A673 (cell line): Measurements from ENCODE around the gene UNC5A. TPM values are rescaled to one million over a fixed set of nuclear protein-coding genes. Genes with fewer than 3 reads are reported as not detected.

Experiments used
- BruUV-seq: library from RNA; stranded (reverse); fragments of 400-500 nt; replicated peaks from 2 replicates; lab custom pipeline; 2021; lab: Mats Ljungman, UMichigan
- CTCF ChIA-PET: fragments of 300-600 bp; sonication (Branson Sonifier 250); formaldehyde crosslinking; loops from one replicate; lab custom pipeline; 2022; ENCODE audit warnings: antibody characterized with exemption; lab: Charles Lee
- POLR2A ChIA-PET: fragments of 300-600 bp; sonication (Branson Sonifier 250); formaldehyde crosslinking; loops from one replicate; lab custom pipeline; 2022; ENCODE audit warnings: antibody characterized with exemption; ENCODE audit not compliant: low non-redundant PET; lab: Charles Lee
- DNase-seq: peaks from one replicate; pipeline ENCODE4 v3.0.0-alpha.2; 2015; ENCODE audit warnings: low spot score
- H3K27ac ChIP-seq: fragments of 200-600 bp; sonication (generic); 2 replicates; pipeline ENCODE4 v1.5.1; 2016; ENCODE audit warnings: mixed run types, low read depth, mild to moderate bottlenecking, mixed read lengths, antibody characterized with exemption, low read length; ENCODE audit not compliant: poor library complexity, severe bottlenecking
- H3K27me3 ChIP-seq: fragments of 200-600 bp; sonication (generic); replicated peaks from 2 replicates; pipeline ENCODE4 v1.6.1; 2017; ENCODE audit warnings: mixed run types, low read depth, mild to moderate bottlenecking, mixed read lengths, antibody characterized with exemption, low read length; ENCODE audit not compliant: insufficient read depth, poor library complexity
- H3K36me3 ChIP-seq: fragments of 200-600 bp; sonication (generic); 2 replicates; pipeline ENCODE4 v1.6.1; 2016; ENCODE audit warnings: mixed run types, mild to moderate bottlenecking, mixed read lengths, antibody characterized with exemption, low read length; ENCODE audit not compliant: insufficient read depth, poor library complexity, severe bottlenecking
- H3K4me1 ChIP-seq: fragments of 200-600 bp; sonication (generic); 2 replicates; pipeline ENCODE4 v1.6.1; 2017; ENCODE audit warnings: mixed run types, mild to moderate bottlenecking, mixed read lengths, antibody characterized with exemption, low read length; ENCODE audit not compliant: insufficient read depth, poor library complexity, severe bottlenecking
- H3K4me3 ChIP-seq: fragments of 200-600 bp; sonication (generic); 2 replicates; pipeline ENCODE4 v1.5.1; 2016; ENCODE audit warnings: low read depth, mixed run types, mild to moderate bottlenecking, mixed read lengths, low read length; ENCODE audit not compliant: poor library complexity, severe bottlenecking
- H3K9me3 ChIP-seq: fragments of 200-600 bp; sonication (generic); 2 replicates; pipeline ENCODE4 v1.6.1; 2016; ENCODE audit warnings: mixed run types, low read depth, mild to moderate bottlenecking, mixed read lengths, antibody characterized with exemption, low read length; ENCODE audit not compliant: poor library complexity, severe bottlenecking
- EZH2 ChIP-seq: fragments of 200-600 bp; sonication (generic); IDR thresholded peaks from 2 replicates; pipeline ENCODE4 v1.6.1; 2017; ENCODE audit warnings: borderline replicate concordance, low read depth, mild to moderate bottlenecking, mixed read lengths, antibody characterized with exemption, low read length; ENCODE audit not compliant: poor library complexity, severe bottlenecking
- intact Hi-C: fragments of 100-400 bp; cut with micrococcal nuclease; formaldehyde crosslinking; loops from one replicate; pipeline ENCODE4 v1.10.0; 2022; ENCODE audit not compliant: unreplicated experiment
- total RNA-seq: library from RNA; stranded (reverse); gene quantifications from 2 replicates; pipeline ENCODE4 v1.2.3, GENCODE V29; 2021
- TF ChIP-seq, protein P1 (sequence below): fragments of 300-800, 200-600 bp; sonication (generic); conservative IDR thresholded peaks from 2 replicates; pipeline ENCODE4 v1.5.1; 2017; ENCODE audit warnings: low read depth, mild to moderate bottlenecking, antibody characterized with exemption, low read length, moderate library complexity, mixed read lengths

The UNC5A gene
- total RNA-seq, 1 experiment from 2014 or later, result 7.5 TPM

DNA sequence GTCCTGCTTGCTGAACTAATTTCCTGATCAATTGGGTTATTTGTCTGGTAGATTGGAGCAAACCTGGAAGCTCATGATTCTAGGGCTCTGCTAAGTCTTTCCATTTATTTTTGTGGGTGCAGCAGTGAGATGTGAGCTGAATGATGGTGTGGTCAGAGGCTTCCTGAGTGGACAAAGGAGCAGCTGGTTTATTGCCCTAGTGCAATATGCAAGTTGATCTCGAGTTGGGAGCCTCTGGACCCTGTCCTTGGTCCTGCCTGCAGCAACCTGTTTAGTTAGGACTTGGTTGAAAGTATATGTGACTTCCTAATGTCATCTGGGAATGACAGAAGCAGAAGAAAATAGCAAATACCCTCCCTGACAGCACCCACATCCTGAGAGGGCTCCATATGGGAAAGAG, 4.2 kb upstream of the UNC5A start:
- intact Hi-C loops, result no loop called here
- Histone ChIP-seq H3K27me3 (no peaks in the 10 kb centered on the region), H3K4me1 (peaks cover 5% of the 10 kb centered on the region), H3K36me3 (no peaks in the 10 kb centered on the region), H3K27ac (no peak overlapping the region), H3K4me3 (no peak overlapping the region), H3K9me3 (no peaks in the 10 kb centered on the region)
- TF ChIP-seq EZH2, result no peak
- TF ChIP-seq, protein P1, sequence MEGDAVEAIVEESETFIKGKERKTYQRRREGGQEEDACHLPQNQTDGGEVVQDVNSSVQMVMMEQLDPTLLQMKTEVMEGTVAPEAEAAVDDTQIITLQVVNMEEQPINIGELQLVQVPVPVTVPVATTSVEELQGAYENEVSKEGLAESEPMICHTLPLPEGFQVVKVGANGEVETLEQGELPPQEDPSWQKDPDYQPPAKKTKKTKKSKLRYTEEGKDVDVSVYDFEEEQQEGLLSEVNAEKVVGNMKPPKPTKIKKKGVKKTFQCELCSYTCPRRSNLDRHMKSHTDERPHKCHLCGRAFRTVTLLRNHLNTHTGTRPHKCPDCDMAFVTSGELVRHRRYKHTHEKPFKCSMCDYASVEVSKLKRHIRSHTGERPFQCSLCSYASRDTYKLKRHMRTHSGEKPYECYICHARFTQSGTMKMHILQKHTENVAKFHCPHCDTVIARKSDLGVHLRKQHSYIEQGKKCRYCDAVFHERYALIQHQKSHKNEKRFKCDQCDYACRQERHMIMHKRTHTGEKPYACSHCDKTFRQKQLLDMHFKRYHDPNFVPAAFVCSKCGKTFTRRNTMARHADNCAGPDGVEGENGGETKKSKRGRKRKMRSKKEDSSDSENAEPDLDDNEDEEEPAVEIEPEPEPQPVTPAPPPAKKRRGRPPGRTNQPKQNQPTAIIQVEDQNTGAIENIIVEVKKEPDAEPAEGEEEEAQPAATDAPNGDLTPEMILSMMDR, result no peak
- BruUV-seq, result no TSS peak
- POLR2A ChIA-PET, result no interaction called here
- CTCF ChIA-PET, result no interaction called here
- no peak for DNase-seq

DNA sequence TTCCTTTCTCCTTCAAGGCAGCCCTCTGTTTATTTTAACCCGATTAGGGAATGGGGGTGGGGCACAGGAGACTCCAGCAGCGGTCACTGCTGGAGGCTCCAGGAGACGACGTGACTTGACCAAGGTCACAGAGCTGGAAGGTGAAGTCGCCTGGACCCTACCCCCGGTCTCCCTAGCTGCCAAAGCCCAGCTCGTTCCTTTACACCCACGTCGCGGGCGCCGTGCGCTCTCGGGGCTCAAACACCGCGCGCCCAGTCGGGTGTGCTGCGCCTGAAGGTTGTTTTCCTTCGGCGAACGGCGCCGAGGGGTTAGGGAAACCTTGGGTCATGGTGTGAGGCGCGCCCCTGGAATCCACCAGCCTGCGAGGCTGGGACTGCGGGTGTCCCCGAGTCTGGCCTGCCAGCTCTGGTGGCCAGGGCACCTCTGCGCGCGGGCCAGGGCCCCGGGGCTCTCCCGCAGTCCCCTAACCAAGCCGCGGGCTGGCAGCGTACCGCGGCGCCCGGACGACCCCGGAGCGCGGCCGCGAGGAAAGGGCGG, 747 bp upstream of the UNC5A start:
- H3K4me1 ChIP-seq, result peaks cover 5% of the 10 kb centered on the region
- H3K9me3 ChIP-seq, result no peaks in the 10 kb centered on the region
- peak; percentile 25 for DNase-seq
- ChIA-PET CTCF (interaction anchor here (0.7 kb wide), 1 partner anchor 500 kb away, joined by 3 read pairs; no protein-coding TSS in a partner anchor), POLR2A (no interaction called here)
- BruUV-seq, result no TSS peak
- no peaks in the 10 kb centered on the region for H3K36me3 ChIP-seq
- H3K27ac ChIP-seq, result no peak overlapping the region
- TF ChIP-seq EZH2, result no peak
- TF ChIP-seq, protein P1, result no peak
- intact Hi-C loops, result no loop called here
- H3K27me3 ChIP-seq, result no peaks in the 10 kb centered on the region
- peak overlapping the region; percentile 56 for H3K4me3 ChIP-seq

- no peaks in the 10 kb centered on the region for H3K27me3 ChIP-seq
- ChIA-PET CTCF (interaction anchor here (1.4 kb wide), 1 partner anchor 150 kb away, joined by 5 read pairs; no protein-coding TSS in a partner anchor), POLR2A (no interaction called here)
- TF ChIP-seq, protein P1, result no peak
- TF ChIP-seq EZH2, result no peak
- H3K4me3 ChIP-seq, result peak overlapping the region; percentile 56
- H3K9me3 ChIP-seq, result no peaks in the 10 kb centered on the region
- no TSS peak for BruUV-seq
- intact Hi-C loops, result no loop called here
- H3K4me1 ChIP-seq, result peaks cover 5% of the 10 kb centered on the region
- no peaks in the 10 kb centered on the region for H3K36me3 ChIP-seq
- no peak for DNase-seq
- no peak overlapping the region for H3K27ac ChIP-seq
Measured at GRCh38 chr5:176810687-176811501, 535 bp downstream of the UNC5A start.
